Measurements from ENCODE around the gene TRDMT1.

- TF ChIP-seq, protein P1, sequence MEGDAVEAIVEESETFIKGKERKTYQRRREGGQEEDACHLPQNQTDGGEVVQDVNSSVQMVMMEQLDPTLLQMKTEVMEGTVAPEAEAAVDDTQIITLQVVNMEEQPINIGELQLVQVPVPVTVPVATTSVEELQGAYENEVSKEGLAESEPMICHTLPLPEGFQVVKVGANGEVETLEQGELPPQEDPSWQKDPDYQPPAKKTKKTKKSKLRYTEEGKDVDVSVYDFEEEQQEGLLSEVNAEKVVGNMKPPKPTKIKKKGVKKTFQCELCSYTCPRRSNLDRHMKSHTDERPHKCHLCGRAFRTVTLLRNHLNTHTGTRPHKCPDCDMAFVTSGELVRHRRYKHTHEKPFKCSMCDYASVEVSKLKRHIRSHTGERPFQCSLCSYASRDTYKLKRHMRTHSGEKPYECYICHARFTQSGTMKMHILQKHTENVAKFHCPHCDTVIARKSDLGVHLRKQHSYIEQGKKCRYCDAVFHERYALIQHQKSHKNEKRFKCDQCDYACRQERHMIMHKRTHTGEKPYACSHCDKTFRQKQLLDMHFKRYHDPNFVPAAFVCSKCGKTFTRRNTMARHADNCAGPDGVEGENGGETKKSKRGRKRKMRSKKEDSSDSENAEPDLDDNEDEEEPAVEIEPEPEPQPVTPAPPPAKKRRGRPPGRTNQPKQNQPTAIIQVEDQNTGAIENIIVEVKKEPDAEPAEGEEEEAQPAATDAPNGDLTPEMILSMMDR (IDR thresholded peaks at IDR 0.05): no peak
- TF ChIP-seq POLR2A (IDR thresholded peaks at IDR 0.05): no peak
Measured at GRCh38 chr10:17229717-17229966, 28.2 kb upstream of the TRDMT1 start.

Data from testis (tissue), 2 donors.